ENCODE data around the gene CABP1.
"Not testable (repeated sequence)": the region's sequence is repeated elsewhere in the genome, so short reads cannot be mapped to it uniquely, and the experiment has no call there.

Gene CABP1

DNA sequence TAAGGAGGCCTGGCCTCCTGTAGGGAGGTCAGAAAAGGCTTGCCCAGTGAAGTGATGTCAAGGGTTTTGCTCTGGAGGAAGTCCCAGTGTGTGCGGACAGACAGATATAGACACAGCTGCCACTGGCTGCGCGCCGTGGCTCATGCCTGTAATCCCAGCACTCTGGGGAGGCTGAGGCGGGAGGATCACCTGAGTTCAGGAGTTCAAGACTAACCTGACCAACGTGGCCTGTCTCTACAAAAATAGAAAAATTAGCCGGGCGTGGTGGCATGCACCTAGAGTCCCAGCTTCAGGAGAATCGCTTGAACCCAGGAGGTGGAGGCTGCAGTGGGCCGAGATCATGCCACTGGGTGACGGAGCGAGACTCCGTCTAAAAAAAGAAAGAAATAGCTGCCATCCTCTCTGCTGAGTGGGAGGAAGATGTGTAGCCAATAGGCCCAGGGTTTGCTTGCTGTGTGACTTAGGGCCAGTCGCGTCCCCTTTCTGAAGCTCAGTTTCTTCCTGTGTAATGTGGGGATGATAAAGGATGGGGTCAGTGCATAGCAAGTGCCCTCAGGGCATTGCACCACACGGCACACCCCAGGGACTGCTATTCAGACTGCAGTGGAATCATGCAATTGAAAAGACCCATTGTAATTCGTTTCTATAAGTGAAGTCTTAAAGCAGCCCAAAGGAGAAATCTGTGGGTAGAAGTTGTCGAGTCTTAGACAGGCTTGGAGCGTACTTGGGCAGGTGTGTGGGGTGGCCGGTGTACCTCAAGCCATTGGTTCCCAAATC is 27.9 kb downstream of the CABP1 start:
- Histone ChIP-seq H3K9ac (no peak overlapping the region), H3K4me3 (IDR thresholded peaks at IDR 0.05; ENCODE audit: insufficient read depth, low read depth, low read length) (no peak overlapping the region), H3K36me3 (ENCODE audit: insufficient read depth) (no peaks in the 10 kb centered on the region), H3K4me2 (no peak overlapping the region), H3K4me1 (ENCODE audit: low read depth, poor library complexity, severe bottlenecking) (no peaks in the 10 kb centered on the region), H3K27me3 (ENCODE audit: insufficient read depth, low read depth) (no peaks in the 10 kb centered on the region), H3K27ac (no peak overlapping the region), H4K20me1 (ENCODE audit: insufficient read depth) (no peaks in the 10 kb centered on the region), H3K79me2 (ENCODE audit: insufficient read depth, low read depth) (no peaks in the 10 kb centered on the region), H2AFZ (ENCODE audit: low read depth) (no peak overlapping the region)
- TF ChIP-seq, protein P1, sequence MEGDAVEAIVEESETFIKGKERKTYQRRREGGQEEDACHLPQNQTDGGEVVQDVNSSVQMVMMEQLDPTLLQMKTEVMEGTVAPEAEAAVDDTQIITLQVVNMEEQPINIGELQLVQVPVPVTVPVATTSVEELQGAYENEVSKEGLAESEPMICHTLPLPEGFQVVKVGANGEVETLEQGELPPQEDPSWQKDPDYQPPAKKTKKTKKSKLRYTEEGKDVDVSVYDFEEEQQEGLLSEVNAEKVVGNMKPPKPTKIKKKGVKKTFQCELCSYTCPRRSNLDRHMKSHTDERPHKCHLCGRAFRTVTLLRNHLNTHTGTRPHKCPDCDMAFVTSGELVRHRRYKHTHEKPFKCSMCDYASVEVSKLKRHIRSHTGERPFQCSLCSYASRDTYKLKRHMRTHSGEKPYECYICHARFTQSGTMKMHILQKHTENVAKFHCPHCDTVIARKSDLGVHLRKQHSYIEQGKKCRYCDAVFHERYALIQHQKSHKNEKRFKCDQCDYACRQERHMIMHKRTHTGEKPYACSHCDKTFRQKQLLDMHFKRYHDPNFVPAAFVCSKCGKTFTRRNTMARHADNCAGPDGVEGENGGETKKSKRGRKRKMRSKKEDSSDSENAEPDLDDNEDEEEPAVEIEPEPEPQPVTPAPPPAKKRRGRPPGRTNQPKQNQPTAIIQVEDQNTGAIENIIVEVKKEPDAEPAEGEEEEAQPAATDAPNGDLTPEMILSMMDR (conservative IDR thresholded peaks at IDR 0.05; ENCODE audit: low read depth, low read length): no peak

DNA sequence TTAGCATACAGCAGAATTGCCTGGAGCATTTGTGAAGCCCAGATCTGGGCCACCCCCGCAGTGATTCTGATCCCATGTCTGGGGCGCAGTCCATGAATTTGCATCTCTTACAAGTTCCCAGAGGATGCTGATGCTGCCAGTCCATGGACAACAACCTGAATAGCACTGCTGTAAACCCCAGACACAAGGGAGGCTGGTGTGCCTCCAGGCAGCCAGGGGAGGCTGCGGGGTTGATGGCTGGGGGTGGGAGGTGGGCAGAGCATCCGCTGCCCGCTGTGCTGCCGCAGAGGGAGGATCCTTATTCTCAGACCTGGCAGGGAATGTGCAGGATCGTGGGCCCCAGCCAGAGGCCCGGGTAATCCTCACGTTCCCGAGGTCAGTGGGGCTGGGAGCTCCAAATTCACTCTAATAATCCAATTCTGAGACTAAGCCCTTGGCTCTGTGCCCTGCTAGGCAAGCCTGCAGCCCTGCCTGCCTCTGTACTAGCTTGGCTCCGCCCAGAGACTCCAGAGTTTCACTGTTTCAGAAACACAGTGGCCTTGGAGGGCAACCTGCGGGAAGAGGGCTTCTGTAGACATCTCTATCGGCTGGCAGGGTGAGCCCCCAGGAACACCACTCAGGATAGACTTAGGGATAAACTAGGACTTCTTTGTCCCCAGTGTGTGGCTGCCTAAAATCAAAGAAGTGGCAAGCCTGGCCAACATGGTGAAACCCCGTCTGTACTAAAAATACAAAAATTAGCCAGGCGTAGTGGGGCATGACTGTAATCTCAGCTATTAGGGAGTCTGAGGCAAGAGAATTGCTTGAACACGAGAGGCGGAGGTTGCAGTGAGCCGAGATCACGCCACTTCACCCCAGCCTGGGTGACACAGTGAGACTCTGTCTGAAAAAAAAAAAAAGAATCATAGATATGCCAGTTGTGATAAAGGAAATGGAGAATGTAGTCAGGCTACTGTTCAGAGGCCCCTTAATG is 28.7 kb downstream of the CABP1 start:
- Histone ChIP-seq H2AFZ (ENCODE audit: low read depth) (no peak overlapping the region), H3K4me2 (no peak overlapping the region), H3K9ac (no peak overlapping the region), H3K36me3 (ENCODE audit: insufficient read depth) (no peaks in the 10 kb centered on the region), H3K27me3 (ENCODE audit: insufficient read depth, low read depth) (no peaks in the 10 kb centered on the region), H4K20me1 (ENCODE audit: insufficient read depth) (no peaks in the 10 kb centered on the region), H3K79me2 (ENCODE audit: insufficient read depth, low read depth) (no peaks in the 10 kb centered on the region), H3K4me3 (IDR thresholded peaks at IDR 0.05; ENCODE audit: insufficient read depth, low read depth, low read length) (no peak overlapping the region), H3K27ac (no peak overlapping the region), H3K4me1 (ENCODE audit: low read depth, poor library complexity, severe bottlenecking) (no peaks in the 10 kb centered on the region)
- TF ChIP-seq, protein P1 (conservative IDR thresholded peaks at IDR 0.05; ENCODE audit: low read depth, low read length): no peak

DNA sequence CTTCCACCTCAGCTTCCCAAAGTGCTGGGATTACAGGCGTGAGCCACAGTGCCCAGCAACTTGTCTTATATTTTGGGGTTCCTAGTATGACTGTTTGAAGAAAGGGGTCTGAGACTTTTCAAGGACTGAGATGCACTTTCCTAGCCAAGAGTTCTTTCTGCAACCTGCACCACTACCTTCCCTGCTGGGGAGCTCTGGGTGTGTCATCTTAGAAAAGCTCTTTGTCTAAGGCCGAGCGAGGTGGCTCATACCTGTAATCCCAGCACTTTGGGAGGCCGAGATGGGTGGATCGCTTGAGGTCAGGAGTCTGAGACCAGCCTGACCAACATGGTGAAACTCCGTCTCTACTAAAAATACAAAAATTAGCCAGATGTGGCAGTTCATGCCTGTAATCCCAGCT is 29.8 kb downstream of the CABP1 start:
- H3K27me3 ChIP-seq (ENCODE audit: insufficient read depth, low read depth); H3K4me3 ChIP-seq (IDR thresholded peaks at IDR 0.05; ENCODE audit: insufficient read depth, low read depth, low read length); H2AFZ ChIP-seq (ENCODE audit: low read depth); H3K4me2 ChIP-seq; H3K9ac ChIP-seq; H3K27ac ChIP-seq; H3K4me1 ChIP-seq (ENCODE audit: low read depth, poor library complexity, severe bottlenecking); H3K79me2 ChIP-seq (ENCODE audit: insufficient read depth, low read depth); H3K36me3 ChIP-seq (ENCODE audit: insufficient read depth); H4K20me1 ChIP-seq (ENCODE audit: insufficient read depth): not testable (repeated sequence)

DNA sequence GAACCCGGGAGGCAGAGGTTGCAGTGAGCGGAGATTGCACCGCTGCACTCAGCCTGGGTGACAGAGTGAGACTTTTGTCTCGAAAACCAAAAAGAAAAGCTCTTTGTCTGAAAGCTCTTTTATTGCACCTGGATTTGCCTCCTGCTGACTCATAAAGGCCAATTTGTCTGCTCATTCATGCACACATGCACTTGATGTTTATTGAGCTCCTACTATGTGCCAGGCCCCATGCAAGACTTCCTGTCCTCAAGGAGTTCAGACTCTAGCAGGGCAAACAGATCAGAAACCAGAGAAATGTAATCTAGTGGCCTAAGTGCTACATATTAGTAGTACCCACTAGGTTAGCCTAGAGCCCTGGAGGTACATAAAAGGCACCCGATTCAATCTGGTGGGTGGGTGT is 30.2 kb downstream of the CABP1 start:
- Histone ChIP-seq H3K27ac (no peak overlapping the region), H3K4me1 (ENCODE audit: low read depth, poor library complexity, severe bottlenecking) (no peaks in the 10 kb centered on the region), H3K27me3 (ENCODE audit: insufficient read depth, low read depth) (no peaks in the 10 kb centered on the region), H3K79me2 (ENCODE audit: insufficient read depth, low read depth) (no peaks in the 10 kb centered on the region), H3K4me2 (no peak overlapping the region), H3K36me3 (ENCODE audit: insufficient read depth) (no peaks in the 10 kb centered on the region), H2AFZ (ENCODE audit: low read depth) (no peak overlapping the region), H3K4me3 (IDR thresholded peaks at IDR 0.05; ENCODE audit: insufficient read depth, low read depth, low read length) (no peak overlapping the region), H3K9ac (no peak overlapping the region), H4K20me1 (ENCODE audit: insufficient read depth) (no peaks in the 10 kb centered on the region)
- TF ChIP-seq, protein P1 (conservative IDR thresholded peaks at IDR 0.05; ENCODE audit: low read depth, low read length): no peak

All from KMS-11 (cell line).